Effector memory CD4-positive, alpha-beta T cell (primary cell): ENCODE measurements around the gene TRIM3.
"Not testable (repeated sequence)": the region's sequence is repeated elsewhere in the genome, so short reads cannot be mapped to it uniquely, and the experiment has no call there.

ENCODE experiments used
- DNase-seq, 3 donors: peaks; one replicate each; pipeline ENCODE4 v3.0.0-alpha.2; 2020
- H3K27ac ChIP-seq: 2 replicates; pipeline ENCODE4 v1.7.0; 2013; ENCODE audit warnings: mild to moderate bottlenecking, low read length, moderate library complexity; ENCODE audit not compliant: insufficient read depth, poor library complexity, severe bottlenecking
- H3K27me3 ChIP-seq: replicated peaks from 2 replicates; pipeline ENCODE4 v1.7.0; 2013; ENCODE audit warnings: mild to moderate bottlenecking, low read length; ENCODE audit not compliant: insufficient read depth, control insufficient read depth, poor library complexity, severe bottlenecking
- H3K36me3 ChIP-seq: 2 replicates; pipeline ENCODE4 v1.7.0; 2013; ENCODE audit warnings: mild to moderate bottlenecking, low read length, moderate library complexity; ENCODE audit not compliant: control insufficient read depth, insufficient read depth
- H3K4me1 ChIP-seq: 2 replicates; pipeline ENCODE4 v1.7.0; 2013; ENCODE audit warnings: low read length, mild to moderate bottlenecking; ENCODE audit not compliant: control insufficient read depth, insufficient read depth, poor library complexity, severe bottlenecking
- H3K4me3 ChIP-seq: 2 replicates; pipeline ENCODE4 v1.7.0; 2013; ENCODE audit warnings: low read length, low read depth, mild to moderate bottlenecking; ENCODE audit not compliant: insufficient read depth, poor library complexity, severe bottlenecking
- H3K9me3 ChIP-seq: 2 replicates; pipeline ENCODE4 v1.7.0; 2013; ENCODE audit warnings: mild to moderate bottlenecking, low read length, moderate library complexity; ENCODE audit not compliant: control insufficient read depth
- total RNA-seq, 3 donors: gene quantifications; one replicate each; lab custom pipeline; 2026; lab: John Stamatoyannopoulos, UW

TRIM3 gene
- total RNA-seq = 16.1 to 19.7 (median 16.2) reads per million in 3 donors

GRCh38 chr11:6473451-6474412 is at the start of gene TRIM3:
Gene TRIM3 (minus strand): TSS chr11:6473941. CDS start chr11:6465695, 8,246 bp downstream.
- peaks cover 10% of the 10 kb centered on the region for H3K4me1 ChIP-seq
- peak within 1 kb of the TSS; percentile 65 for H3K27ac ChIP-seq
- H3K4me3 ChIP-seq = peak within 1 kb of the TSS; percentile 58
- no peaks in the 10 kb centered on the region for H3K27me3 ChIP-seq
- H3K36me3 ChIP-seq = peaks cover 13% of the 10 kb centered on the region
- H3K9me3 ChIP-seq = no peaks in the 10 kb centered on the region
- peak; percentile 74 to 78 (median 77) for DNase-seq

DNA sequence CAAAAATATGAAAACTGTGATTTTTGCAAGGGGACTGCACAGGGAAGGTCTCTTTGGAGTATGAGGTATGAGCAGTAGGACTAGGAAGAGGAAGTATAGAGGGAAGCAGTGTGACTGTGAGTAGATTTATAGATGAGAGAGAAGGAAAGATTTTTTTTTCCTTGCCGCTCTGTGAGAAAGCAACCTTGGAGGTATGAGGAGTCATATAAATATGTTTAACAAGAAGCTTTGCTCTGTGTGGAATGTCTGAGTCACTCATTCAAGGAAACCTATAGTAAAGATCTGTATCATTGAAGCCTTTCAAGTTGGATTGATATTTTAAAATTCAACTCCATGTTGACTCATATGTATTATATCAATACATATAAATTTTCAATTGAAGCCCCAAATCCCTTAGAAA is 49.5 kb upstream of the TRIM3 start:
- H3K9me3 ChIP-seq = no peaks in the 10 kb centered on the region
- no peaks in the 10 kb centered on the region for H3K4me1 ChIP-seq
- no peaks in the 10 kb centered on the region for H3K36me3 ChIP-seq
- no peaks in the 10 kb centered on the region for H3K27me3 ChIP-seq
- H3K4me3 ChIP-seq = no peak overlapping the region
- H3K27ac ChIP-seq = no peak overlapping the region
- no peak for DNase-seq

DNA sequence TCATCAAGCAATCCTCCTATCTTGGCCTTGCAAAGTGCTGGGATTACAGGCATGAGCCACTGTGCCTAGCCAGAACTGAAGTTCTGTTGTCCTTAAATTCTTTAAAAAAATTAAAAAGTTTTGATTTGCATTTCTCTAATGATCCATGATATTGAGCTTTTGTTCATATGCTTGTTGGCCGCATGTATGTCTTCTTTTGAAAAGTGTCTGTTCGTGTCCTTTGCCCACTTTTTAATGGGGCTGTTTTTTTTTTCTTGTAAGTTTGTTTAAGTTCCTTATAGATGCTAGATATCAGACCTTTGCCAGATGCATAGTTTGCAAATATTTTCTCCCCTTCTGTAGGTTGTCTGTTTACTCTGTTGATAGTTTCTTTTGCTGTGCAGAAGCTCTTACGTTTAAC is 48.2 kb upstream of the TRIM3 start:
- not testable (repeated sequence) for H3K4me3 ChIP-seq, H3K27me3 ChIP-seq, H3K9me3 ChIP-seq, H3K4me1 ChIP-seq, H3K27ac ChIP-seq, DNase-seq, H3K36me3 ChIP-seq

GRCh38 chr11:6520265-6520664 is 46.5 kb upstream of the TRIM3 start:
- Histone ChIP-seq H3K36me3 (no peaks in the 10 kb centered on the region), H3K9me3 (no peaks in the 10 kb centered on the region), H3K4me3 (no peak overlapping the region), H3K27ac (no peak overlapping the region), H3K4me1 (no peaks in the 10 kb centered on the region), H3K27me3 (no peaks in the 10 kb centered on the region)
- DNase-seq = no peak

DNA sequence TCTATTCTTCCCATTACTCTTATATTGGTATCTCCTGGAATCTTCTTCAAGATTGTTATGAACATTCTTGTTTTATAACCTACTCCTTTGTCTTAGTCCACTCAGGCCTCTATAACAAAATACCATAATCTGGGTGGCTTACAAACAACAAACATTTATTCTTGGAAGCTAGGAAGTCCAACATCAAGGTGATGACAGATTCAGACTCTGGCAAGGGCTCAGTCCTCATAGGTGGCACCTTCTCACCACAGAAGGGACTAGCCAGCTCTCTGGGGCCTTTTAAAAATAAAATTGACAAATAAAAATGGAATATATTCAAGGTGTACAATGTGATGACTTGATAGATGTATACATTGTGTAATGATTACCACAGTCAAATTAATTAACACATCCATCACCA is 43.1 kb upstream of the TRIM3 start:
- Histone ChIP-seq H3K9me3 (no peaks in the 10 kb centered on the region), H3K27me3 (no peaks in the 10 kb centered on the region), H3K27ac (no peak overlapping the region), H3K4me3 (no peak overlapping the region), H3K4me1 (no peaks in the 10 kb centered on the region), H3K36me3 (peaks cover 9% of the 10 kb centered on the region)
- no peak for DNase-seq

GRCh38 chr11:6505577-6506240 is 32.0 kb upstream of the TRIM3 start:
- H3K4me1 ChIP-seq = no peaks in the 10 kb centered on the region
- no peaks in the 10 kb centered on the region for H3K9me3 ChIP-seq
- H3K27me3 ChIP-seq = no peaks in the 10 kb centered on the region
- peaks cover 24% of the 10 kb centered on the region for H3K36me3 ChIP-seq
- no peak overlapping the region for H3K27ac ChIP-seq
- no peak for DNase-seq
- H3K4me3 ChIP-seq = no peak overlapping the region

DNA sequence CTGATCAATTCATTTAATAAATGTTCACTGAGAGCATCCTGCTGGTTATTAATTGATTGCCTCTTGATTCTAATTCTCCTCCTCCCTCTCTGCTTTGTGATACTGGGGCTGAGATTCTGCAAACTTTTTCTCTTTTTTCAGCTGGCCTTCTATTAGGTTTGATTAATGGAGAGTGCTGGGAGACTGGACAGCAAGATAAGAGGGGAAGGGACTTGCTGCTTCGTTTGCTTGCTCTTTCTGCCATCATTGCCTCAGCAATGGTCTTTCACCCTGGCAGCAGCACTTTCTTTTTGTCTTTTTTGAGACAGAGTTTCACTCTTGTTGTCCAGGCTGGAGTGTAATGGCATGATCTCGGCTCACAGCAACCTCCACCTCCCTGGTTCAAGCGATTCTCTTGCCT is 30.4 kb upstream of the TRIM3 start:
- H3K27ac ChIP-seq = no peak overlapping the region
- no peak overlapping the region for H3K4me3 ChIP-seq
- H3K9me3 ChIP-seq = no peaks in the 10 kb centered on the region
- no peaks in the 10 kb centered on the region for H3K27me3 ChIP-seq
- no peak for DNase-seq
- H3K36me3 ChIP-seq = peaks cover 24% of the 10 kb centered on the region
- no peaks in the 10 kb centered on the region for H3K4me1 ChIP-seq

DNA sequence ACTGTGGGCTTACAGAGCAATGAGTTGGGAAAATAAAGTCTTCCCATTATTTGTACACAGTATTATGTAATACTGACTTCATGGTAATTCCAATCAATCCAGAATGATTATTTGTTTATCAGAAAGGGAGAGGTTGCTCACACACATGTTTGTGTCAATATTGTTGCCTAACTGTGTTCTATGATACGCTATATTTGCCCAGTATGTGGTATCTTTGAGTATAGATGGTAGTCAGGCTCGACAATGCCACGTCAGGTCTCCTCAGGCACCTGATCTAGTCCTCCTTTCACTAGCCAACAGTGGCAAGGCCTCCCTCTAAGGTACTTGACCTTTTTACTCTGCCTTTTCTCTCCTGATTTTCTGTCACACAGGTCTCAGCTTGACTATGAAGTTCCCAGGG is 28.6 kb upstream of the TRIM3 start:
- H3K36me3 ChIP-seq = peaks cover 33% of the 10 kb centered on the region
- no peaks in the 10 kb centered on the region for H3K9me3 ChIP-seq
- no peak for DNase-seq
- no peaks in the 10 kb centered on the region for H3K4me1 ChIP-seq
- no peak overlapping the region for H3K27ac ChIP-seq
- H3K4me3 ChIP-seq = no peak overlapping the region
- no peaks in the 10 kb centered on the region for H3K27me3 ChIP-seq

- H3K36me3 ChIP-seq = peaks cover 40% of the 10 kb centered on the region
- no peaks in the 10 kb centered on the region for H3K9me3 ChIP-seq
- H3K4me1 ChIP-seq = no peaks in the 10 kb centered on the region
- no peak overlapping the region for H3K27ac ChIP-seq
- H3K27me3 ChIP-seq = no peaks in the 10 kb centered on the region
- no peak for DNase-seq
- H3K4me3 ChIP-seq = no peak overlapping the region
Measured at GRCh38 chr11:6498544-6498943, 24.8 kb upstream of the TRIM3 start.

GRCh38 chr11:6498121-6498520 is 24.4 kb upstream of the TRIM3 start:
- no peaks in the 10 kb centered on the region for H3K27me3 ChIP-seq
- no peaks in the 10 kb centered on the region for H3K9me3 ChIP-seq
- peaks cover 37% of the 10 kb centered on the region for H3K36me3 ChIP-seq
- H3K27ac ChIP-seq = no peak overlapping the region
- H3K4me1 ChIP-seq = no peaks in the 10 kb centered on the region
- no peak overlapping the region for H3K4me3 ChIP-seq
- DNase-seq = no peak
